Ovary (tissue), 3 donors: ENCODE data around the gene PRKCD.

ENCODE experiments used
- EP300 ChIP-seq: sonication (generic); formaldehyde crosslinking; IDR thresholded peaks from one replicate; pipeline ENCODE4 v1.6.1; 2017; ENCODE audit warnings: antibody characterized with exemption
- POLR2A ChIP-seq: fragments of 450-650 bp; IDR thresholded peaks from one replicate; pipeline ENCODE4 v1.6.1; 2017; ENCODE audit warnings: antibody characterized with exemption, mild to moderate bottlenecking, moderate library complexity
- TF ChIP-seq, protein P1 (sequence below), 3 donors: fragments of 450-650 bp in 2 of 3; fragments of 200-600 bp in 1 of 3; IDR thresholded peaks; one replicate each; pipeline versions ENCODE4 v1.5.1 to v1.8.0; 2016 to 2022; ENCODE audit warnings: antibody characterized with exemption in 3 of 3, mild to moderate bottlenecking in 1 of 3
- donor health status: DM: no; HTN: no; CAD: no.

DNA sequence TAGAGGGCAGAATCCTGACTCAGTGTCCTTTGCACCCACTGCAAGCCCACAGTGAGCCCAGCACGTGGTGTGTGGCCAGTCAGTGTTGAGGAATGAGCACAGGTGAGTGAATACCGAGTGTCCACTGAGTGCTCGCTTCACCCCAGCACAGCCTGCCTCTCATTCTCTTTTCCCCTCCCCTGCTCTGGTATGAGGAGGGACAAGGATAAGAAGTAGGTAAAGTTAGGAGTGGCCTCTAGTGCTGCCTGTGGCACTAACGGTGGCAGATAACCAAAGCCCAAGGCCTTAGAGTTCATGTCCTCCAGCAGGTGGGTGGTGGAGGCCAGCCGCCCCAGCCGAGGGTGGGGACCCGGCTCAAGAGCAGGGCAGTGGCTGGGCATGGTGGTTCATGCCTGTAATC is 38.0 kb downstream of the PRKCD start:
- TF ChIP-seq, protein P1, sequence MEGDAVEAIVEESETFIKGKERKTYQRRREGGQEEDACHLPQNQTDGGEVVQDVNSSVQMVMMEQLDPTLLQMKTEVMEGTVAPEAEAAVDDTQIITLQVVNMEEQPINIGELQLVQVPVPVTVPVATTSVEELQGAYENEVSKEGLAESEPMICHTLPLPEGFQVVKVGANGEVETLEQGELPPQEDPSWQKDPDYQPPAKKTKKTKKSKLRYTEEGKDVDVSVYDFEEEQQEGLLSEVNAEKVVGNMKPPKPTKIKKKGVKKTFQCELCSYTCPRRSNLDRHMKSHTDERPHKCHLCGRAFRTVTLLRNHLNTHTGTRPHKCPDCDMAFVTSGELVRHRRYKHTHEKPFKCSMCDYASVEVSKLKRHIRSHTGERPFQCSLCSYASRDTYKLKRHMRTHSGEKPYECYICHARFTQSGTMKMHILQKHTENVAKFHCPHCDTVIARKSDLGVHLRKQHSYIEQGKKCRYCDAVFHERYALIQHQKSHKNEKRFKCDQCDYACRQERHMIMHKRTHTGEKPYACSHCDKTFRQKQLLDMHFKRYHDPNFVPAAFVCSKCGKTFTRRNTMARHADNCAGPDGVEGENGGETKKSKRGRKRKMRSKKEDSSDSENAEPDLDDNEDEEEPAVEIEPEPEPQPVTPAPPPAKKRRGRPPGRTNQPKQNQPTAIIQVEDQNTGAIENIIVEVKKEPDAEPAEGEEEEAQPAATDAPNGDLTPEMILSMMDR (IDR thresholded peaks at IDR 0.05), result no peak
- TF ChIP-seq POLR2A (no peak), EP300 (no peak)
